B cell (primary cell): Measurements from ENCODE around the gene RTKN.

Experiments
- EZH2 ChIP-seq: IDR thresholded peaks from 2 replicates; pipeline ENCODE4 v1.6.1; 2012; ENCODE audit warnings: borderline replicate concordance, low read depth, mild to moderate bottlenecking, moderate library complexity, low read length; ENCODE audit not compliant: insufficient read depth, poor library complexity, severe bottlenecking
- TF ChIP-seq, protein P1 (sequence below): fragments of 200-600 bp; IDR thresholded peaks from one replicate; pipeline ENCODE4 v1.8.0; 2022; ENCODE audit warnings: antibody characterized with exemption, mild to moderate bottlenecking

DNA sequence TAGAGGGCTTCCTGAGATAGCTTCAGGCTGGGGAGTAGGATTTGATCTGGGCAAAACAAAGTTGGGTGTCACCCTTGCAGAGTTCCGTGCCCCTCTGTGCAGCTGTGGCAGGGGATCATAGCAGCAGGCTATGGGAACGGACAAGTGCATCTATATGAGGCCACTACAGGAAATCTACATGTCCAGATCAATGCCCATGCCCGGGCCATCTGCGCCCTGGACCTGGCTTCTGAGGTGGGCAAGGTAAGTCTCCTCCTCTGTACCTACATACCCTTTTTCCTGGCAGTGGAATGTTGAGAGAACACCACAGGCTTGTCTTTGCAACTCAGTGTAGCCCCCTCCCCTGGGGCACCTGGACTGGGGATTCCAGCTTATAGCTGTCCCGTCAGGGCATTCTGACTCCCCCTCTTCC is 16.7 kb downstream of the RTKN start:
- TF ChIP-seq, protein P1, sequence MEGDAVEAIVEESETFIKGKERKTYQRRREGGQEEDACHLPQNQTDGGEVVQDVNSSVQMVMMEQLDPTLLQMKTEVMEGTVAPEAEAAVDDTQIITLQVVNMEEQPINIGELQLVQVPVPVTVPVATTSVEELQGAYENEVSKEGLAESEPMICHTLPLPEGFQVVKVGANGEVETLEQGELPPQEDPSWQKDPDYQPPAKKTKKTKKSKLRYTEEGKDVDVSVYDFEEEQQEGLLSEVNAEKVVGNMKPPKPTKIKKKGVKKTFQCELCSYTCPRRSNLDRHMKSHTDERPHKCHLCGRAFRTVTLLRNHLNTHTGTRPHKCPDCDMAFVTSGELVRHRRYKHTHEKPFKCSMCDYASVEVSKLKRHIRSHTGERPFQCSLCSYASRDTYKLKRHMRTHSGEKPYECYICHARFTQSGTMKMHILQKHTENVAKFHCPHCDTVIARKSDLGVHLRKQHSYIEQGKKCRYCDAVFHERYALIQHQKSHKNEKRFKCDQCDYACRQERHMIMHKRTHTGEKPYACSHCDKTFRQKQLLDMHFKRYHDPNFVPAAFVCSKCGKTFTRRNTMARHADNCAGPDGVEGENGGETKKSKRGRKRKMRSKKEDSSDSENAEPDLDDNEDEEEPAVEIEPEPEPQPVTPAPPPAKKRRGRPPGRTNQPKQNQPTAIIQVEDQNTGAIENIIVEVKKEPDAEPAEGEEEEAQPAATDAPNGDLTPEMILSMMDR, result no peak
- TF ChIP-seq EZH2, result no peak
